Endometrial microvascular endothelial cells (primary cell): ENCODE measurements around the gene ANO4. TPM values are rescaled to one million over a fixed set of nuclear protein-coding genes. Genes with fewer than 3 reads are reported as not detected.

ENCODE experiments used
- in situ Hi-C: cut with HindIII; loops from 2 replicates; pipeline ENCODE4 v1.10.0; 2017; ENCODE audit warnings: low sequenced_read_pairs, low pct_unique_long_range_greater_than_20kb; ENCODE audit errors: inconsistent ontology term
- total RNA-seq: library from RNA; depleted of rRNA; stranded (reverse); fragments of >200 nt; gene quantifications from one replicate; pipeline ENCODE4 v1.2.3, GENCODE V29; 2015; ENCODE audit errors: inconsistent ontology term

The ANO4 gene
- 0.74 TPM for total RNA-seq

DNA sequence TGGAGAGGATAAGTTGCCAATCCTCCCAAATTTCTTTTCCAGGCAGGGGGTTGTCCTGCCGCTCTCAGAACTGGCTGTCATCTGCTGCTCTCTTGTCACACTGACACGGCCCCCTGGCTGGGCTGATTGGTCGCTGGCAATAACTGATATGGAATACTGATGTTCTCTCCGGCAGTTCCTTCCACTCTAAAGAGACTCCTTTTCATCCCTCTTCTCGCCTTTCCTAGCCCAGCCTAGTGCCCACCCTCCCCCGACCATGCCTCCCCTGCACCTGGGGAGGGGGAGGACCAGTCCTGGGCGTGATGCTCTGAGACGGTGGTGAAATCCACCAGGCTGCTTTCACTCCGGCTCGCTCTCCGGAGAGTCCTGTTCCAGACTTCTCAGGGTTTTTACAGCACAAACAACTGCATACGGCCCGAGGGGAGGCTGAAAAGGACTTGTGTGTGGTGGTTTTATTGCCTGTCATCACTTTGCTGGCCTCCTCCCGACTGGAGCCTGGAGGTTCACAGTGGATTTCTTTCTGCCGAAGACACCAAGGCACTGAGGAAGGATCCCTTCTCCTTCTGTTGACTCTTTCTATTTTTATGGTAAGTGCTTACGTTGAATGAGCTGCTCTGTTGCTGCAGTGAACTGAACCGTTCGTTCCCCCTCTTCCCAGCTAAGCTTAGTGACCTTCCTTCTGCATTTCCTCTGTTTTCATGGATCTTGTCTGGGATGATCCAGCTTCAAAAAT is at the start of gene ANO4:
ANO4 (plus strand) TSS at position 336 of the 733 bp plus-strand sequence. CDS start 107,010 bp downstream, outside the sequence.
- in situ Hi-C loops: no loop called here

DNA sequence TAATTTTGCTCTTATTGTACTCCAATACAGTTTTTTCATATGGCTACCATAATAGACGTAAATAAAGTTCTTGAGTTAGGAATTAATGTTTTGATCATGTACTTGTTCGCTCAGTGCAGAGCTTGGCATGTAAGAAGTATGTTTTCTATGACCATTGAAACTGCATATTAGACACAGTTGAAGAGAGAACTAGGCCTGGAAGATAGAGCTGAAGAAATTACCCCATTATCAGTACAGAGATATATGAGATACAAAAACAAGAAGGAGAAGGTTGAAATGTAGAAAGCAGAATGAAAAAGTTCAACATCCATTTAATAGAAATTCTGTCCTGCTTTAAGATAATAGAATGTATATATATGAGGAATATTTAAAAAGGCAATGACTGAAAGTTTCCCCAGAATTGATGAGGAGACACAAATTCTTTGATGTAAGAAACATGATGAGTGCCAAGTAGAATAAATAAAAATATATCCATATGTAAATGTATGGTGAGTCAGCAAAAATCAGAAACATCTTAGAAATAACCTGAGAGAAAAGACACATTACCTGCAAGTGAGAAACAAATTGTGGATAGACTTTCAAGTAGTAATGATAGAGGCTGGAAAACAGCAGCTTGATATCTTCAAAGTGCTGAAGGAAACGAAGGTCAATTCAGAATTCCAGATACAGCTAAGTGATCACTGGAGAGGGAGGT is 49.1 kb upstream of the ANO4 start:
- in situ Hi-C loops: no loop called here

DNA sequence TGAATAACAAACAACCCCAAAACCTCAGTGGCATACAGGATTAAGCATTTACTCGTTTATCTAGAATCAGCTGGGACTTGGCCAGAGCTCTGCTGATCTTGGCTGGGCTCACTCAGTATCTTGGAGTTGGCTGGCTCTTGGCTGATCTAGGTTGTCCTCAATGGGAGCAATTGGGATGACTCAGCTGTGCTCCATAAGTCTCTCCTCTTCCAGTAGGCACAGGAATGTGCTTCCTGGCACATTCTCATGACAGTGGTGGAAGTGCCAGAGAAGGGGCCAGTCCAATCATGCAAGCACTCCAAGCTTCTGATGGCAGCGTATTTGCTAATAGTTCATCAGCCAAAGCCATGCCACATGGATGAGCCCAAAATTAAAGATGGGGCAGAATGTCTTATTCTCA is 41.7 kb upstream of the ANO4 start:
- in situ Hi-C loops: no loop called here

DNA sequence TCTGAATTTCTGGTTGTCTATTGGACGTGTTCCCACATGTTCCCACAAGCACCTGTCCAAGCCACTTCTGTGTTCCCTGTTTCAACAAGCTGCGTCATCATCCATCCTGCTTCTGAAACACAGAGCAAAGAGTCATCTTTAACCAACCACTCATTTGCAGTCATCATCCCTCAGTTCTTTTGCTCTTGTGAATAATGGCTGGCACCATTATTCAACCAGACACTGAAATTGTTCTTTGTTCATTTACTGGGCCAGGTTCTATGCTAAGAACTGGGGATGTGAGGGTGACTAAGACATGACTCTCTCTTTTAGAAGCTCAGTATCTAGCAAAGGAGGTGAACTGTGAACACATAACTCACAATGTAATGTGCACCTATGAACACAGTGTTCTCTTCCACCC is 40.7 kb upstream of the ANO4 start:
- in situ Hi-C loops: no loop called here

DNA sequence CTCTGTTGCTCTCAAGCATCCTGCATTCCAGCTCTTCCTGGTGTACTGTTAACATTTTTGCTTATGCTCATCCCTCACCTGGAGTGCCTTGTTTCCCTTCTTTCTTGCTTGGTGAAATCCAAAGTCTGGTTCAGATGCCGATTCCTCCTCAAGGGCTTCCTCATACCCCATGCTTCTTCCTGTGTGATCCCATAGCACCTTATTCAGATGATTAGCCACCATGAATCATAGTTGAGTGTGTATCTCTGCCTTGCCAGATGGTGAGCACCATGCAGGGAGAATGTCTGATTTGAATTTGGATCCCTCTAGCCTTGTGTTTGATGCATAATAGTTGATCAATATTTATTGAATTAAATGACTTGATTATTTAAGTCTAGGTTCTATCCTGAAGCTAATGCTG is 39.4 kb upstream of the ANO4 start:
- in situ Hi-C loops: no loop called here

DNA sequence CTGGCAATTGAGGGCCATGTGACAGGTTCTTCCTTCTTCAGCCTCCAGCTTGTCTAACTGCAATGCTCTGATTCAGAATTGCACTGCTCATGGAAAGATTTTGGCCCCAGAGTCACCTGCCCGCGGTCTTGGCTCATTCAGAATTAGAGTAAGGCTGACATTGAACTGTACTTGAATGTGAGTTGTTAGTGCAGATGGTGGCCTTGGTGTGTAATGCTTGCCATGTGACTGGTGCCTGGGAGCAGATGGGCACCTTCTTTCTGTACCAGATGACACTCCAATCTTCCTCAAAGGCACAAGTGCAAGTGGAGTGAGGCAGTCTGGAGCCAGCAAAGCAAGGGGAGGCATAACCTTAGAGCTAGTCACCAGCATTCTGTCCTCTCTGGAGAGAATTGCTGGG is 36.5 kb upstream of the ANO4 start:
- in situ Hi-C loops: no loop called here

DNA sequence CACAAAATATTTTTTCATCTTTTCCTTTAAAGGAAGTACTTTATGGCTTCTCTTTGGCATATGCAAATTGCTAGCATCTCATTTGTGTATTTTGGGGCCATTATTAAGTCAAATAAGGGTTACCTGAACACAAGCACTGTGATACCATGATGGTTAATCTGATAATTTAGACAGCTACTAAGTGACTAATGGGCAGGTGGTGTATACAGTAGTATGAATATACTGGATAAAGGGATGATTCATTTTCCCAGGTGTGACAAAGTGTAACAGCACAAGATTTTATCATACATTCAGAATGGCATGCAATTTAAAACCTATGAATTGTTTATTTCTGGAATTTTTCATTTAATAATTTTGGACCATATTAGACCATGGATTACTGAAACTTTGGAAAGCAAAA is 27.2 kb upstream of the ANO4 start:
- in situ Hi-C loops: no loop called here

DNA sequence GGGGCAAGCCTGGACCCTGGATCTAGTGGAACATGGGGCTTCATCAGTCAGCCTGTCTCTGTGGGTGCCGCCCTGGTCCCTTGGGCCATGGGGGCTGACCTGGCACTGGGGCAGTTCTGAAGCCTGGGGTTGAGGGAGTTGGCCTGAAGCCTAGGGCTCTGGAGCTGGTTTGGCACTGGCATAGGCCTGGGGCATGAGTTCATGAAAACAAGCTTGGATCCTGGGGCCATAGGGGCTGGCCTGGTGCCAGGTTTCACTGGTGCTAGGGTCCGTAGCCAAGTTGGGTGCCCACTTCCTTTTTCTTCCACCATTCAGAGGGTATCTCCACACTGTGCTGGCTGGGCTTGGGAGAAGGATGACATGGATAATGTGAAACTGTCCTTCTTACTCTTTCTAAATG is 26.6 kb upstream of the ANO4 start:
- in situ Hi-C loops: no loop called here

DNA sequence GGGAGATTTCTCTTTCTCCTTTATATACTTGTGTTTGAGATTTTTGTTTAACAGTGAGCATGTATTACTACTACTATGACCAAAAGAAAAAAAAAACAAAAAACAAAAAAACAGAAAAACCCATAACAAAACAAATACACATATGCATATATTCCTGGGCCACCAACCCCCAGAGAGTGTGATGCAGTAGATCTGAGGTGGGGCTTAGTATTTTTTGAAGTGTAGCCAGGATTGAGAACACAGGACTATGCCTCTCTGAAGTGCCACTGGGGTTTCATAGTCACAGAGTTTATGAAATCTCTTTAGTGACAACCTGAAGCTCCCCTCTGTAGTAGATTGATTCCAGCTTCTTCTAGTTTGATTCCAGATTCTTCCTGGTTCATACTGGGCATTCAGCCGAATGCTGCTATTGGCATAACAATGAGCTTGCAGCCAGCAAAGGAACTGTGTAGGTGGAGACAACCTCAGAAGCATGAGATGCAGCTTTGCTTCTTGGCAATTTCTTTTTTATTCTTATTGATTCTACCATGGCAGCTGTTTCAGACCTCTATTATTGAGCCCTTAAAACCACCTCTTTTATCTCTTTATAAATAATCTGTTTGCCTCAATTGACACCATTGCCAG is 15.5 kb upstream of the ANO4 start:
- in situ Hi-C loops: no loop called here

DNA sequence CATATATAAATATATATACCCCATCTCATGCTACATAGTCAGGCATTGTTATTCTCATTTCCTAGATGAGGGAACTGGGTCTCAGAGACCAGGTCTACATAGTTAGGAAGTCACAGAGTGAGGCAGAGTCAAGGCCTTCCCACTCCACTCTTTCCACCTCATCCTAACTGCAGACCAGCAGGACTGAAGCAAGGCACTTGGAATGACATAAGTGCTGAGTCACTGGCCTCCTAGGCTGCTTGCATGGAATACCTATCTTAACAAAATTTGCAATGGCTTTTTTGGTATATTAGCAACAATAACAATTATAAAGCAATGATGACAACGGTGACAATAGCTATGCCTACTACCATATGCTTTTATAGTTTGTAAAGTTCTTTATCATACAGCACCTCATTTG is 5.4 kb upstream of the ANO4 start:
- in situ Hi-C loops: no loop called here

DNA sequence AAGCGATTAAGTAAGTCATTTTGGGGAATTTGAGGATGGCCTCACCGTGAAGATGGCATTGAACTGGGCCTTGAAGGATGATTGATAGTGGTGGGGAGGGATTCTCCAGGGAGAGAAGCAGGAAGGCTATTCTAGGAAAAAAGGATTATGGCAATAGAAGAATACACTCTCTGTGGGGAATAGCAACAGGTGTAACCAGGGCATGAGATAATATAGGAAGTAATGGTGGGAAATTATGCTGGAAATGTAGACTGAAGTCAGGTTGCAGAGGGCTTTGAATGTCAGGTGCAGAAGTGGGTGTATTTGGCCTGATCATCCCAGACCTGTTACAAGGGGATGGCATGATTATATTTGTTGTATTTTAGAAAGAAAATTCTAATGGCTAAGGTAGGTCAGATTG is 4.6 kb upstream of the ANO4 start:
- in situ Hi-C loops: no loop called here

DNA sequence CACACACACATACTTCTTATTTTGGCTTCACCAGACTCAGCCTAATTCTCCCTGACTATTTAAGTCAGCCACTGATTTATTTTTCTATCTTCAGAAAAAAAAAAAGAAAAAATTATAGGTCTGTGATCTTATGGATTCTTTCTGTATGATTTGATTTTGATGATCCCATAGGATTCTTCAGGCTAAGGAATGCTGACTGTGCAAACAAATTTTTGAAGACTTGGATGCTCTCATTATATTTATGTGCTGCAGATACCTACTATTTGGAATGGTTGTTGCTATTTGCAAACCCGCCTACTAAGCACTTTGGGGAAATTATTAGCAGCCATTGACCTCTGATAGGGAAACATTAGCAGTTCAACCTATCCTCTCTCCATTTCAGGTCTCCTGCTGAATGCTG is 4.0 kb upstream of the ANO4 start:
- in situ Hi-C loops: no loop called here

DNA sequence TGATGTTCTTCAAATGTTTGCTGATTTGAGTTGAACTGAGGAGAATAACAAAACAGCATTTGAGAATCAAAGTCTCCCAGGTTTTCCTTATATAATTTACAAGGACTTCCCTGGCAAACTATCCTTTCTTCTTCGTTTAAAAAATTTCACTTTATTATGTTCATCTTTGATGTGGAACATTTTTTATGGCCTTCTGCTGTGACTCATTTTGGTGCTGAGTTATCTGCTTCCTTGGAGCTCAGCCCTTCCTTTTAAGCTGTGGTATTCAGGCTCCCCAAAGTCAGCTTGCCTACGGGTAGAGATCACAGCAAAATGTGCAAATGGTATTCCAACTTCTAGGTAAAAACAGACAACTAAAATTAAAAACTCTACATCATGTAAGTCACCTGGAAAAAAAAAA is 1.4 kb upstream of the ANO4 start:
- in situ Hi-C loops: no loop called here

DNA sequence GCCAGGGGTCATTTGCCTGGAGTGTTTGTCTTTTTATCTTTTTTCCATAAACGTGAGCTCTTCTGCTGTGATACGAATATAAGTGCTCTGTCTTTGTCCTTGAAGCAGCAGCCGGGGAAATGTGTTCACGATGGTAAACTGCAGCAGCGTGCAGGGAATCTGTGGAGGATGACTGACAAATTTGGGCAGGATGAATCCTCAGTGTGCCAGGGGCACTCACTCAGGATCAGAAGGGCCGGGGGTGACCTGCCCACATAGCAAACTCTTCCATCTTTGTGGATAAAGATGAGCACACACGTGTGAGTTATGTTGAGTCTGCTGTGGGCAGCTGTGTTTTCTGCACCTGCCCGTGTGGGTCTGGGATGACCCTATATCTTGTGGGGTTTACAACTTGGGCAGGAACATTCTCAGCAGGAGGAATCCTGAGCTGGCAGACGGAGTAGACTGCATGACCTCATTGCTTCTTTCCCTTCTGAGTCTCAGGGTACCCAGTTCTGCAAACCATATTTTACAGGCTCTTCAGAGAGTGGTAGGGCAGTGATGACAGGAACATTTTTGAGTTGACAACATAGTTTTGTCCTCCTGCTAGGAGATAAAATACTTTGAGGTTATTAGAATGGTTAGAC is 711 bp downstream of the ANO4 start:
- in situ Hi-C loops: no loop called here

DNA sequence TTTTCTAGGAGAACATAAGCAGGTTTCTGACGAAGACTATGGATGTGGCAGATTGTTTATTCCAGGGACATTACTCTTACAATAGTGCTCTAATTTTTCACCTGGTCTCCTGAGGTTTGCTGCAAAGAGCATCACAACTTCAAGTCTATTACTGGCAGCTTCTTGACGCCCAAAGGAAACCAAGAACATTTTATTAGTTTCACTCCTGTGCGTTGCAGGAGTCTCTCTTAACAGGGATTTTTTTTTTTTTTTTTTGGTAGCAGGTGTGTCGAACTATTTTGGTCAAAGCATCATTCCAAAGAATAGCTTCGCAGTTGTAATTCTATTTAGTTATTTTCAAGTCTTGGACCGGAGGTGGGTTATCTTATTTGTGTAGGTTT is 1.2 kb downstream of the ANO4 start:
- in situ Hi-C loops: no loop called here

DNA sequence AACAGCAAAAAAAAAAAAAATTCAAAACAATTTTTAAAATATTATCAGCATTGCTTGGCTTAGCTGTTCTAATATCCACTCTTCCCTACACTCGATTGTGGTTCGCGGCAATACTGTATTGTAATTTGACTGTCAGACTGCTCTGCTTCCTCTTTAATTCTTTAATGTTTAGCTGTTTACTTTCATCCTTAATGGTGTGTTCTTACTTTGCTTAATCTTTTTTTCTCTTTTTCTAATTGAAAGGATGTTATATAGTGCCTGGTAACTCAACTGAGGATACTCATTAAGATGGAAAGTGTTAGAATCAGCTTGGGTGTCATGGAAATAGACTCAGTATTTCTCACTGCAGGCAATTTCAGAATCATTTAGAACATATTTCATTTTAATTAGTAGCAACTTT is 2.0 kb downstream of the ANO4 start:
- in situ Hi-C loops: no loop called here

DNA sequence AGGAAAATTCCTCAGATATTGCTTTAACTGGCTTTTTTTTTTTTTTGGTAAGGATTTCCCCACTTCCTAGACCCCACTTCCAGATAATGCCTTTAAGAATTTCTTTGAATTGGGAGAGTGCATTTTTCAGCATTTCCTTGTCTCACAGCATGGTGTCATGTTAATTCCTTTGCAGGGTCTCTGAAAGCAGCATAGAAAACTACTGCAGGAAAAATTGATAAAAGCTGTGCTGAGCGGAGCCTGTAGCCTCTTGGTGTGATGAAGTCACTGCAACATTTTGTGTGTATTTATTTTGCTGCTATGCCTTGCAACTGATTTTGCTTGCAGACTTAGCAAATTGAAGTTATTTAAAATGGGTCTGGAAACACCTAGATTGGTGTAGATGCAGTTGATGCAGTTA is 2.7 kb downstream of the ANO4 start:
- in situ Hi-C loops: no loop called here

DNA sequence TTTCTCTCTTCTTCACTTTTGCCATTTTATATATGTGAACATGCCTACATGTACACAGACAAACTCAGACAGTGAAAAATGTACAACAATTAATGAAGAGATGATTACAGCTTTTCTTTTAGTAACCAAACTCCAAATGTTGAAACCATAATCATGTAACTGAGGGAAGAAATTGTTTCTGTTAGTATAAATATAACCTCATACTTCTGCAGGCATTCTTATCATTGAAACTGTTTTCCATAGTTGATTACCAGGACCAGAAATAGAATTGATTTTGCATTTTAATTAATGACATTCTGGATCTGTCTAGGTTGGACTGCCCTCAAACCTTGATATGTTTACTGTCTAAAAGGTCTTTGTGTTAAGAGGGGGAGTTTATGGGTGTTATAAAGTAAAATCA is 3.2 kb downstream of the ANO4 start:
- in situ Hi-C loops: no loop called here

DNA sequence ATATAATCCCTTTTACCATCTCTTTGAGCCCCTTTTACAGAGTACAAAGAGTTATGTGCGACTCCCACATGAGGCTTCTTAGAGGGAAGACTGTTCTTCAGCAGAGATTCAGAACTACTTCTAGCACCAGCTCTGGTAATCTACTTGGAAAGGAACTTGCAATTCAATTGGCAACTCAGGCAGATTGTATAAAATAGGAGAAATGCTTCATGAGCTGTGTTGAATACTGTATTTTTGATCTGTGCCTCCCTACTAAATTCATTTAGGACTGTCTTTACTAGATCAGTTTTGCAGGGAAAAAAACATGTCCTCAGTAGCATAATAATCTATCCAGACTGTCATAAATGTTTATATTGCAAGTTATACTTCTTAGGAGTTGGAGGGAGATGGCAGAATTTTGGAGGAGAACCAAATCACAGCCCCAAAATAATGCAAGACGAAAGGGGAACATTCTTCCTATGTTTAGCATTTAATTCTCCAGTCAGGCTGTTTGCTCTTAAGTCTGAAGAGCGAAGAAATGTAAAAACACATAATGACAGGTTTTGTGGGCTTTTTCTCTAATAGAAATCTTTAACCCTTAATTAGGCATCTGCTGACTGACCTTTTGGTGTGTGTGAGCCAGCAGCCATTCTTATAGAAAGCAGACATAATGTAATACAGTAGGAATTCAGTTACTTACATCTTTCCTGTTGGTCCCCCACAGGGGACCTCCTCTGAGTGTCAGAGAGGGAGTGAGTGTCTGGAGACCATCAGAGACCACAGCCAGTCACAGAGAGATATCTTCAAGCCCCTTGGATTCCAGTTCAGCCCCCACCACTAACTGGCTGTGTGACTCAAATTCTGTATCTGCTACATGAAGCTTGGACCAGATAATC is 3.9 kb downstream of the ANO4 start:
- in situ Hi-C loops: no loop called here
